GM12865 (cell line): ENCODE measurements around the gene SLC44A3.
"Not testable (repeated sequence)": the region's sequence is repeated elsewhere in the genome, so short reads cannot be mapped to it uniquely, and the experiment has no call there.

Experiments
- DNase-seq: peaks from one replicate; pipeline ENCODE4 v3.0.0; 2010; ENCODE audit warnings: low read depth
- H3K4me3 ChIP-seq: 2 replicates; pipeline ENCODE4 v1.5.1; 2011; ENCODE audit warnings: mild to moderate bottlenecking, low read depth, low read length, control low read depth
- TF ChIP-seq, protein P1 (sequence below): IDR thresholded peaks from 2 replicates; pipeline ENCODE4 v1.5.1; 2011; ENCODE audit warnings: low read length, control low read depth, low read depth, inconsistent platforms; ENCODE audit not compliant: insufficient read depth; ENCODE audit errors: missing control alignments

Gene SLC44A3

DNA sequence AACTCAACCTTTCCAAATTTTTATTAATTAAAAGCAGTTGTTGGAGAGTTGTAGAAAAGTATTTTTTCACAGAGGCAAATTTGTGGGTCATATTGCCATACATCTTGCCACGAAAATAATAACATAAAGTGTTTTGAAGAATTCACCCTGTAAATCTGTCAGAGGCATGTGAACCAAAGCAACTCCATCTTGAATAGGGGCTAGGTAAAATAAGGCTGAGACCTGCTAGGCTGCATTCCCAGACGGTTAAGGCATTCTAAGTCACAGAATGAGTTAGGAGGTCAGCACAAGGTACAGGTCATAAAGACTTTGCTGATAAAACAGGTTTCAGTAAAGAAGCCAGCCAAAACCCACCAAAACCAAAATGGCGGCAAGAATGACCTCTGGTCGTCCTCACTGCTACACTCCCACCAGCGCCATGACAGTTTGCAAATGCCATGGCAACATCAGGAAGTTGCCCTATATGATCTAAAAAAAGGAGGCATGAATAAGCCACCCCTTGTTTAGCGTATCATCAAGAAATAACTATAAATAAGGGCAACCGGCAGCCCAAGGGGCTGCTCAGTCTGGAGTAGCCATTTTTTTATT lies 111.2 kb downstream of the SLC44A3 start:
- H3K4me3 ChIP-seq: no peak overlapping the region
- no peak for DNase-seq
- TF ChIP-seq, protein P1, sequence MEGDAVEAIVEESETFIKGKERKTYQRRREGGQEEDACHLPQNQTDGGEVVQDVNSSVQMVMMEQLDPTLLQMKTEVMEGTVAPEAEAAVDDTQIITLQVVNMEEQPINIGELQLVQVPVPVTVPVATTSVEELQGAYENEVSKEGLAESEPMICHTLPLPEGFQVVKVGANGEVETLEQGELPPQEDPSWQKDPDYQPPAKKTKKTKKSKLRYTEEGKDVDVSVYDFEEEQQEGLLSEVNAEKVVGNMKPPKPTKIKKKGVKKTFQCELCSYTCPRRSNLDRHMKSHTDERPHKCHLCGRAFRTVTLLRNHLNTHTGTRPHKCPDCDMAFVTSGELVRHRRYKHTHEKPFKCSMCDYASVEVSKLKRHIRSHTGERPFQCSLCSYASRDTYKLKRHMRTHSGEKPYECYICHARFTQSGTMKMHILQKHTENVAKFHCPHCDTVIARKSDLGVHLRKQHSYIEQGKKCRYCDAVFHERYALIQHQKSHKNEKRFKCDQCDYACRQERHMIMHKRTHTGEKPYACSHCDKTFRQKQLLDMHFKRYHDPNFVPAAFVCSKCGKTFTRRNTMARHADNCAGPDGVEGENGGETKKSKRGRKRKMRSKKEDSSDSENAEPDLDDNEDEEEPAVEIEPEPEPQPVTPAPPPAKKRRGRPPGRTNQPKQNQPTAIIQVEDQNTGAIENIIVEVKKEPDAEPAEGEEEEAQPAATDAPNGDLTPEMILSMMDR: no peak

DNA sequence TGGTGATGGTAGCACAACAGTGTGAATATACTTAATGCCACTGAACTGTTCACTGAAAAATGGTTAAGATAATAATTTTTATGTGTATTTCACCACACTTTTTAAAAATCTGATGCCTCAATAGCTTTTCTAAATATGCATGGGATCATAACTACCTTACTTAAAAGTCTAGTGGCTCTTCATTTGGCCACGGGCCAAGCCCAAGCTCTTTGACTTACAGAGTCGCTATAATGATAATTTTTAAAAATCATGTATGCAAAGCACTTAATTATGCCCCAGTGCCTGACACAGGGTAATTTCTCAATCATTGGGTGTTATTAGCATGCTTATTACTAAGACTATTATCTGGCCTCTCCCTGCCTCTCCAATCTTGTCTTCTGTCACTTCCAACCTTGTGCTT lies 114.4 kb downstream of the SLC44A3 start:
- no peak for DNase-seq
- no peak overlapping the region for H3K4me3 ChIP-seq
- TF ChIP-seq, protein P1: no peak

DNA sequence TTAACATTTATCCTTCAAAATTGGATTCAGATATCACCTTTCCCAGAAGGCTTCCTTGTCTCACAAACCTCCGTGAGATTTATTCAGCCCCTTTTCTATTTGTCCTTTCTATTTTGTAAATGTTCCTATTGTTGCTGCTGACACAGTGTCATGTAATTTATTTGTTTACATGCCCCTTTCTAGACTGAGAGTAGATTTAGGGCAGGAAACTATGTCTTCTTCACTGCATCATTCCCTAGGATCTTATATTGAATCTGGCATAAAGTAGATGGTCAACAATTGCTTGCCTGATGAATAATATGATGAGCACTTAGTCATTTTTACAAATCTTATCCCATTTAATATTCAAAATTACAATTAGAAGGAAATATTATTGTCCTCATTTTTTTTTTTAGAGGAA lies 114.9 kb downstream of the SLC44A3 start:
- no peak for DNase-seq
- TF ChIP-seq, protein P1: no peak
- no peak overlapping the region for H3K4me3 ChIP-seq

DNA sequence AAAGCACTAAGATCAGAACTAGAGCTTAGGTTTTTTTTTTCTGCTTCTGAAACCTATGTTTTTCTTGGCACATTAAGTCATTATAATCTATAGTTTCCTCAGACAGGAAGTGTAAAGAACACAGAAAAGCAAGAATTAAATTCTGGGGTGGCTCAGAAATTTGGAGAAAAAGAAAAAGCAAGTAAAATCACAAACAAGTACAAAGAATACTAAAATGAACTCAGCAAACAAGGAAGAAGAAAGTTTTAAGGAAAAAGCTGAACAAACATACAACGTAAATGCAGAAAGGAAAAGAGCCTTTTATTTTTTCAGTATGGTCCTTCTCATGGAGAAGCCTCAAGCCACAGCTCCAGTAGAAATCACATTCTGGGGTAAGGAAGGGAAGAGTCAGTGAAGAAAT lies 115.3 kb downstream of the SLC44A3 start:
- no peak overlapping the region for H3K4me3 ChIP-seq
- DNase-seq: no peak
- TF ChIP-seq, protein P1: no peak

- TF ChIP-seq, protein P1: no peak
- H3K4me3 ChIP-seq: no peak overlapping the region
- no peak for DNase-seq
Observed at GRCh38 chr1:94936861-94937620, 116.9 kb downstream of the SLC44A3 start.

DNA sequence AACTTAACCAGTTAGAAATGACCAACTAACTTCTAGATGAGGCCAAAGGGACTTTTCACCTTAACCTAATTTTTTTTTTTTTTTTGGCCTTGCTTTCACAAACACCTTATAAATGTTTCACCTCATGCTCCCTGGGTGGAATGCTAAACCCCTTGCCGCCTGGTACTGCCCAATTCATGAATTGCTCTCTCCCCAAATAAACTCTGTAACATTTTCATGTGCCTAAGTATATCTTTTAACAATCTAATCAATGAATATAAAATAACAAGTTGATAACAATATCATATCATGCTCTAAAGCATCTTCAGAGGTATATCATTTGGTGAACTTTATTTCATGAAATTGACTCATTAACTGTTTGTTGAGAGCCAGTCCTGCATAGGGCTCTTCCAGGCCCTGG lies 117.7 kb downstream of the SLC44A3 start:
- H3K4me3 ChIP-seq: no peak overlapping the region
- TF ChIP-seq, protein P1: no peak
- no peak for DNase-seq

- TF ChIP-seq, protein P1: no peak
- H3K4me3 ChIP-seq: no peak overlapping the region
- DNase-seq: no peak
Observed at GRCh38 chr1:94940738-94941137, 120.6 kb downstream of the SLC44A3 start.

DNA sequence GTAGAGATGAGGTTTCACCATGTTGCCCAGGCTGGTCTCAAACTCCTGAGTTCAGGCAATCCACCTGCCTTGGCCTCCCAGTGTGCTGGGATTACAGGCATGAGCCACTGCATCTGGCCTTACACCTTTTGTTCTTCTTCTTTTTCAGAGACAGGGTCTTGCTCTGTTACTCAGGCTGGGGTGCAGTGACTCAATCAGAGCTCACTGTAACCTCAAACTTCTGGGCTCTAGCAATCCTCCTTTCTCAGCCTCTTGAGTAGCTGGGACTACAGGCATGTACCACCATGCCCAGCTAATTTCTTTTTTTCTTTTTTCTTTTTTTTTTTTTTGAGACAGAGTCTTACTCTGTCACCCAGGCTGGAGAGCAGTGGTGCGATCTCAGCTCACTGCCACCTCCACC lies 121.3 kb downstream of the SLC44A3 start:
- H3K4me3 ChIP-seq, DNase-seq: not testable (repeated sequence)
